Stimulated activated CD8-positive, alpha-beta memory T cell treated with anti-CD3 and anti-CD28 coated beads, Interleukin-7, amount 100 ng/mL, for 48 hours (primary cell): ENCODE measurements around the gene LDLRAP1.

Experiments
- DNase-seq, 2 donors: peaks; one replicate each; pipeline ENCODE4 v3.0.0-alpha.2; 2020; ENCODE audit warnings: low read depth in 1 of 2; ENCODE audit errors: extremely low read depth in 1 of 2

Gene LDLRAP1

DNA sequence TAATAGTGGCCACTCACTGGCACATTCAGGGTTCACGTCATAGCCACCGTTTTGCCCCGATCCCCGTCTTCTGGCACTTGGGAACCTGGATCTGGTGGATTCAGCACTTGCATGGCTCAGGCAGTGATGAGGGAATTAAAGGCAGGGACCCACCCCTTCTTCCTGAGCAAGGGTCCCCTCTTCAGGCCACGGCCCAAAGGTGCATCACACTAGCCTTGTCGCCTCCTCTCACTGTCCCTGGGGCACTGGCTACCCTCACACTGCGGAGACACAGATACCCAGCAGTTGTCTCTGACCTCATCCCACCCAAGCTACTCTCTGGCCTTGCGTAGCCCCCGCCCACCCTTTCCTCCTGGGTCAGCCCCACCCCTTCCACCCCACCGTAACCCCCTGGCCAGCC is 19.9 kb upstream of the LDLRAP1 start:
- no peak for DNase-seq

DNA sequence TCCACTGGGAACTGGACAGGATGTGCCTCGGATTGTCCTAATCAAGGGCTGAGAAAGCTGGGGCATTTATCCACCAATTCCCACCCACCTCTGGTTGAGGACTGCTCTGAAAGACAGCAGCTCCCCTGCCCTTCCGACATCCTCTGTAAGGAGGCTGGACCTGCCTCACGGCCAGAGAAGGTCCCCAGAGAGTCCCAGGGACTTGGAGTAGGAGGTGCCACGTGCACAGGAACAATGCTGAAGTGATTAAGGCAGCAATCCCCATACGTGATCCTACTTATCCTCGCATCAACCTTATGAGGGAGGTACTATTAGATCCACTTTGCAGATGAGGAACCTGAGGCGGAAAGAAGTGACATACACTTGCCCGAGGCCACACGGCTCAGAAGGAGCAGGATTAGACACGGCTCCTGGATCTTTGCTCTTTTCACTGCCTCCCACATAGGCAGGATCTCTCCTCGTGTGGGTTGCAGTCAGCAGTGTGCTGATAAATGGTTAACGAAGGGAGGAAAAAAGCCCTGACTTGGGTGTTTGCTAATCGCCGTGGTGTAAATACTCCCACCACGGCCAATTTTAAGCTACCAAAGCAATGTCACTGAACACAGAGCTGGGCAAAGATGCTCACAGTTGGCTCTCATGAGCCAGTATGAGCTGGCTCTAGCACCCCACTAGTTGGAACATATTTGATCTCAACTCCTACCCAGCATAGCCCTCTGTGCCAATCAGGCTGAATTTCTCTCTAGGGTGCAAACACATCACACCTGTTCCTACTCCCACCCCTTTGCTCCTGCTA is 18.6 kb upstream of the LDLRAP1 start:
- DNase-seq: no peak

DNA sequence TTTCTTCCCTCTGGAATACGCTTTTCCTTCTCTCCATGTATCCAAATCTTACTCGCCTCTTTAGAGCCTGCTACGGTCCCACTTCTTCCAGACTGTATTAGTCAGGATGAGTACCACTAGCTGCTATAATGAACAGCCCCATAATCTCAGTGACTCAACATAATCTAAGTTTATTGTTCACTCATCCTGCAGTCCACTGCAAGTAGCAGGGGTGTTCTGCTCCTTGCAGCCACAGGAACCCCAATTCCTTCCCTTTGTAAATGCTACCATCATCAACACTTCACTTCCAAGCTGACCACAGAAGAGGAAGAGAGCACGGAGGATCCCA is 18.1 kb upstream of the LDLRAP1 start:
- DNase-seq: no peak

DNA sequence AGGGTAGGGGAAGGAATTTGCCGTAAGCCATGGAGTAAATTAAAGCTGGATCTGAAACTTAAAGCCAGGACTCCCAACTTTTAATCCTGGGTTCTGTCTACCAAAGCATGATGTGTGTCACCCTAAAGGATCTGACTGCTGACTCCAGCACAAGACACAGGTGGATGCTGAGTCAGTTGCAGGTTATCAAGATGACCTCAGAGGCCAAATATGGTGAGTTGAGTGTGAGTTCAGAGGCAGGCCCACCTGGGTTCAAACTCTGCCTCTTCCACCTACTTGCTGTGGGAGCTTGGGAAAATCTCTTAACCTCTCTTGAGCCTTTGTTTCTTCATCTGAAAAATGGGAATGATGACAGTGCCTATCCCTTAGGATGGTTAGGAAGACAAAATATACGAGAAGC is 16.7 kb upstream of the LDLRAP1 start:
- no peak for DNase-seq

DNA sequence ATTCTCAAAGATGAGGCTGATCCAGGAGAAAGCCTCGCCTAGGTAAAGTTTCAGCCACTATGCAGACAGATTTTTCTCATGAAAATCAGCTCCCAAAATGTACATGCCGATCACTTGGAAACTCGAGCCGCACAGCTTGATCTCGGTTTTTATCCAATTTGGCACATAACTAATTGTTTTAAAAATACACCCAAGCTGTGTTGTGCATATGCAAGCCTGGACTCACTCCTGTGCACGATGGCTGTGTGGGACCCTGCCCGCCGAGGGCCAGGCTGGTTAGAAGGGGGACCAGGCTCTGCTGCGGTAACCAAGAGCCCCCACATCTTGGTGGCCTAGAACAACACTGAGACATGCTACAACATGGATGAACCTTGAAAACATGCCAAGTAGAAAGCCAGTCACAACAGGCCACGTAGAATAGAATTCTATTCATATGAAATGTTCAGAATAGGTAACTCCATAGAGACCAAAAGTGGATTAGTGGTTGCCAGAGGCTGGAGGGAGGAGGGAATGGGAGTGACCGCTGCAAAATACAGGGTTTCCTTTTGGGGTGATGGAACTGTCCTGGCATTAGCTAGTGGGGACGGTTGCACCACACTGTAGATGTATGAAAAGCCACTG is 16.1 kb upstream of the LDLRAP1 start:
- DNase-seq: no peak

DNA sequence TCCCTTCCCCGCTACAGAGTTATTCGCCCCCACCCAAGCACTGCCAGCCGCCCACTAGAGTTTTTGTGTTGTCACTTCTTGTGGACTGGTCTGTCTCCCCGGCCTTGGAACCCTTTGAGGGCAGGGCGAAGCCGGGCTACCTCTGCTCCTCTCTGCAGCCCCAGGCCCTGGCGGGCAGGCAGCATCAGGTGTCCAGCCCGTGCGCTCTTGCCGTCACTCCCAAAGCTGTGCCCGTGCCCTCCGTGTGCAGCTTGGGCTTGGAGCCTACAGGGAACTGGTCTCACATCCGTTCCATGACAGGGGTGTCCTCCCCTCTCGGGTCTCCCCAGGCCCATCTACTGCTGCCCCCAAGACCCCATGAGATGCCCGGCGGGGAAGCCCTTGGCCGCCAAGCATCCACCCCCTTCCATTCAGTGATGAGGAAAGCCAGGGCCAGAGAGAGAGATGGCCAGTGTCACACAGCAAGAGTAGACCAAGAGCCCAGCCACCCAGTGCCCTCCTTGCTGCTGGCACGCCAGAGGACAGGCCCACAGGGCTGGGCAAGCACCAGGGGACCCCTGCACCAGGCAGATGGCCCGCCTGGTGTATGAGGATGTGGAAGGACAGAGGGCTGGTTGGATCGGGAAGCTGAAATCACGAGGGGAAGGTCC is 15.3 kb upstream of the LDLRAP1 start:
- no peak for DNase-seq

DNA sequence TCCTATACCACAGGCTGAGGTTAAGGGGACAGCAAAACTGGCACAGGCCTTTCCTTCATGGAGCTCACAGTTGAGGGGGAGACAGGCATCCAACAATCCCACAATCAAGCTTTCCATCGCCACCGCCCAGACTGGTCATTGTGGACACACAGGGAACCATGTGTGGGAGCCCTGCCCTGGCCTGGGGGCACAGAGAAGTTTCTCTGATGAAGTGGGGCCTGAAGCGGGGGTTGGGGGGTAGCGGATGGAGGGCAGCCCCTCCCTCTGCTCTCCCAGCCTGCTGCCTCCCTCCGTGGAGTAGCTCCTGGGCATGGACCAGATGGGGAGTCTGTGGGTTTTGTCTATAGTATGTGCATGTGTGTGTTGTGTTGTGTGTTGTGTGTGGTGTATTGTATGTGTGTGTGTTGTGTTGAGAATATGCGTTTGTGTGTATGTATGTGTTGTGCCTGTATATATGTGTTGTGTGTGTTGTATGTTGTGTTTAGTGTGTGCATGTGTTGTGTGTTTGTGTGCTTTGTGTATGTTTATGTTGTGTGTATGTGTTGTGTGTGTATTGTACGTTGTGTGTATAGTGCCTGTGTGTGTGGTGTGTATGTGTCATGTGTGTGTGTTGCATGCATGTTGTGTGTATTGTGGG is 14.4 kb upstream of the LDLRAP1 start:
- DNase-seq: no peak

DNA sequence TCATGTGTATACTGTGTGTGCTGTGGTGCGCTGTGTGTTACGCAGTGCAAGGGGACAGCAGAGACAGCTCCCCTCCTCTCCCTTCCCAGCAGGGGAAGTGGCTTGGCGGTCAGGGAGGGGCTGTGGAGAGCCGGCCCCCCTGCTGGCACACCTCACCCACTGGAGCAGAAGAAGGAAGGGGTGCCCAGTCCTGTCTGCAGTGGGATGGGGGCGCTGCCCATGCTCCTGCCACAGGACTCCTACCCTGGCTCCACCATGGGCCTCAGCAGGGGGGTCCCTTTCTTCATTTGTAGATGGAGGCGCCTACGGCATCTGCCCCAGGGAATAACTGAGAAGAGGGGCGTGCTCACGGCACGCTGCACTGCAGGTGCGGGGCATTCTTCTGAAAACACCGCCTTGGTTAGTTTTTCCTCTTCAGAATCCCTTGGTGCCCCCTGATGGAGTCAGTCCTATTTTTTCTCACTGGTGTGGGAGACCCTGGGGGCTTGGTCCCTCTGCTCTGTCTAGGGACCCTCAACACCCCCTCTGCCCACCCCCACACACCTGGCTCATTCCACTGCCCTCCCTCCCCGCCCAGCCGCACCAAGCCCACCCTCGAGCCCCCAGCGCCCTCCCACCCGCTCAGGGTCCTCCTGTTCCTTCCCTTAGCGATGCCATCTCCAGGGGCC is 13.8 kb upstream of the LDLRAP1 start:
- no peak for DNase-seq

DNA sequence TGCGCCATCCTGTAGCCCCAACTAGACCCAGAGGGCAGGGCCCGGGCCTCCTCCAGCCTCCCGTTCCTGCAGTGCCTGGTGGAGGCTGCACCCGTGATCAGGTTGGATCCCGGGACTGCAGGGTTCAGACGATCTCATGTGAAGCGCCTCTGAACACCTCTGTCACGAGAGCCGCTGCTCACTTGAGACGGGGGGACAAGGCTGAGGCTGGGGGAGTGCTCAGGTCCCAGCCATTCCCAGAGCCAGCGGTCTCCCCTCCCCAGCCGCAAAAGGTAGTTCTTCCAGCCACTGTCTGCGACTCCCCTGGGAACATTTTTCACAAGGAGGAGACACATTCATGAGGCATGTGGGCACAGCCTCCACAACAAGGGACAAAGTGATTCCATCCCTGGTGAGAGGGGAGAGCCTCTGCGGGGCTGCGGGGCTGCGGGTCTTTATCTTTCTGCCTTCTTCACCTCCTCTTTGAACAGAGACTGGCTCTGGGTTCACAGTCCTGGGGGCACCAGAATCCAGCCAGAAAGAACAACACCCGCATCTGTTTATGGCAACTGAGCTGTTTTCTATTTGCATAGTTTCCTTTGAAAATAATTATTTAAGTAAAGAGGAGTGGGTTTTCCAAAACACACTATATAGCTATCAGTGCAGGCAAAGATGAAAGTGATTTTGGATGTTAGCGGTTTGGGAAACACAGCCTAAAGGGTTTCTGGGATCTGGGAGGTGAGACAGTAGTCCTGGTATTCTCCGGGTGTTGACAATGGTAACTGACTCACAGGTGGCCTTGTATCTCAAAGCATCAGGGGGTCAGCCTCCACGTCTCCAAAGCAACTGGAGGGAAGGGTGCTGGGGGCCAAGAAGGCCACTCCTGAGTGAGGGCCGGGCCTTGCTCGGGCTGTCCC is 13.0 kb upstream of the LDLRAP1 start:
- no peak for DNase-seq

DNA sequence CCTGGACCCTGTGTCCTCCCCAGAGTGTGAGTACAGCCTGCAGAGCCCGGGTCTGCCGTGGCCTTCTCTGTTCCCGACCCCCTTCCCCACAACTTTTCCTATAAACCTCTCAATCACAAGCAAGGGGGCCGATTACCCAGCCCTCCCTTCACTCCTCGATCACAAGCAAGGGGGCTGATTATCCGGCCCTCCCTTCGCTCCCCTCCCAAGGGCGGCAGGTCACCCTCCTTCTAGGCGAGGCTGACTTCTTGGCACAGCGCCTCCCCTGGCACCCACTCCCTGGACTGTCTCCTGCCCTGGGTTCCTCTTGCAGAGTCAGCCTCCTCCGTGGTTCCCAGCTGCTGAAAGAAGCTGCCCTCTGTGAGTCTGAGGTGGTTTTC is 12.3 kb upstream of the LDLRAP1 start:
- no peak for DNase-seq

DNA sequence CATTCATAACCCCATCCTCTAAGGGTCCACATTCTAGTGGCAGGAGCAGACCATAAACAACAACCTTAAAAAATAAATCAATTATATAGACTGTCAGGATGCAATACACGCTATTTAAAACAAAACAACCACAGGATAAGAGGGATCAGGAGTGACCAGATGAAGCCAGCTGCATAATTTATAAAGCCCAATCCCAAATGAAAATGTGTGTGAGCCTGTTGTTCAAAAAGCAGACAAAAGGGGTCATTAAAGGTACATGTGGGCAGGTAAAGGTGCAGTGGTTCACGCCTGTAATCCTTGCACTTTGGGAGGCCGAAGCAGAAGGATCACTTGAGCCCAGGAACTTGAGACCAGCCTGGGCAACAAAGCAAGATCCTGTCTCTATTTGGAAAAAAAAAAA is 10.4 kb upstream of the LDLRAP1 start:
- DNase-seq: no peak

DNA sequence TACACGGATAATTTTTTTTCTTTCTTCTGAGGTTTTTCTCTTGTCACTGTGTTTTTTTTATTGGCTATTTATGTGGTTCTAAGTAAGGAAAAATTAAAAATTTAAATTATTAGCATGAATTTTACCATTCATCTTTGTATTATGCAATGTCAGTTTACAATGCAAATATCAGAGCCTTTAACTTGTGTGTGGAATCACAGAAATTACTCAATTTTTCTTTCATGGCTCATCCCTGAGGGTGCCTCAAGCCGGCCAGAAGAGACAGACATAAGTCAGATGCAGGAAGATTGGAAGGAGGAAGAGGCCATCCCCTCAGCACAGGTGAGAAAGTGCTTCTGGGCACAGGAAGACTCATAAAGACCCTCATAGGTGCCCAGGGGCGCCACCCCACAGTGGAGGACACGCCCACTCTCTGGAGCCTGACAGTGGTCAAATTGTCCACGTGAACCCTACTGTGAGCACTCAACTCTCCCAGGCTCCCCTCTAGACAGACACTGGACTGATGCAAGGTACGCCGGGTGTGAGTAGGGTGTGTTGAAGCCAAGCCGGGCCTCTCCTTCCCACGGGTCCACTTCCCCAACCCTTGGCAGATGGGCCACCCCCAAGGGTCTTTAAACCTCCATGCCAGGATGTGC is 9.5 kb upstream of the LDLRAP1 start:
- DNase-seq: no peak

DNA sequence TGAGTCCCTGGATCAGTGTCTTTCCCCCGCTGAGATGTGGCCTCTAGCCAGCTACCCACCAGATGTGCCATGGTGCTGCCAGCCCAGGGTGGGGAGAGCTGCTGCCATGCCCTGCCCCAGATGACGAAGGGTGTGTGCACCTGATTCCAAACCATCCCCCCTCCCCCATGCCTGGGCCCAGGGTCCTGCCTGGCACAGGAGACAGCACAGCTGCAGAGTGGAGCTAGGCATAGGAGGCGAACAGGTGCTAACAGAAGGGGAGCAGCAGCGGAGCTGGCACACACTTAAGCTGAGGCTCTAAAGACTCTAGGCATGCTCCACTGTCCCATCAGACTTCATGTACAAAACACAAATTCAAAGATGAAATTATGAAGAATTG is 9.0 kb upstream of the LDLRAP1 start:
- DNase-seq: no peak

DNA sequence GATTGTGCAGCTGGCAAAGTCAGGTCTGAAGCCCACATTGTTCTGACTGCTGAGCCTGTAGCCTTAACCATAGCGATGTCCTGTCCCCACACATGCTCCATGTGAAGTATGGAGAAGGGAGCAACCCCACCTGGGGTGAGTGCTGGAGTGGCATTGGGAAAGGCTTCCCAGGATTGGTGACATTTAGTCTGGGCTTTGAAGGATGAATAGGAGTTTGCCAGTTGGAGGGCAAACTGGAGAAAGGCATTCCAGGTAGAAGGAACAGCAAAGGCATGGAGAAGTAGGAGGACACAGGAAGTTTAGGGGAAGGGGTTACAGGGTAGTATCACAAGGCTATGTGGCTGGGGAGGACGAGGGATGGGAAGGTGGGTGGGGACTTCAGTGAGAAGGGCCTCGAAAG is 7.3 kb upstream of the LDLRAP1 start:
- no peak for DNase-seq

DNA sequence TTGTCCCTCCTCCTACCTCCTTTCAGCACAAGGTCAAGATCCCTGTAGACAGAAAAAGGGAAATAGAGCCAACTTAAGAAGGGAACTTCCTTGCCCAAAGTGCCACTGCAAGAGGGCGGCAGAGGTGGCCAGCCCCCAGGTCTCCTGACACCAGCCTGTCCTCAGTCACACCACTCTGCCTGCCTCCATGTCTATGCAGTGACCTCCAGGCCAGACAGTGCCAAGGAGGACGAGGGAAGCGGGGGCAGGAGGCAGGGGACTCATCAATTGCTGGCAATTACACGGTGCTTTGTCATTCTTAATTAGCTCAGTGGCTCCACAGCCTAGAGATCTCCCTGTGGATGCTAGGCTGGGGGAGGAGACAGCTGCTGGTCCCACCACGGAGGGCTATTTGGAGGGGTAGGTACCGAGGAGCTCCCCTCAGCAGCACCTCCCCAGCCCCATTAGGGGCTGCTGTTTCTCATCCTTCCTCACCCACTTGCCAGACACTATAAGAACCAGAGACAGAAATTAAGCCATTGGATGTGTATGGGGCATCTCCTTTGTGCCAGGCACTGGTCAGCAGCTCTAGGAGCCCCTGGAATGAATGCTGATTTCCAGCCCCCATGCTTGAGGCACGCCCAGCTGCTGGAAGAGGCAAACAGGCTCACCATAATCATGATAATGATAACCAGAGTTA is 6.1 kb upstream of the LDLRAP1 start:
- no peak for DNase-seq

DNA sequence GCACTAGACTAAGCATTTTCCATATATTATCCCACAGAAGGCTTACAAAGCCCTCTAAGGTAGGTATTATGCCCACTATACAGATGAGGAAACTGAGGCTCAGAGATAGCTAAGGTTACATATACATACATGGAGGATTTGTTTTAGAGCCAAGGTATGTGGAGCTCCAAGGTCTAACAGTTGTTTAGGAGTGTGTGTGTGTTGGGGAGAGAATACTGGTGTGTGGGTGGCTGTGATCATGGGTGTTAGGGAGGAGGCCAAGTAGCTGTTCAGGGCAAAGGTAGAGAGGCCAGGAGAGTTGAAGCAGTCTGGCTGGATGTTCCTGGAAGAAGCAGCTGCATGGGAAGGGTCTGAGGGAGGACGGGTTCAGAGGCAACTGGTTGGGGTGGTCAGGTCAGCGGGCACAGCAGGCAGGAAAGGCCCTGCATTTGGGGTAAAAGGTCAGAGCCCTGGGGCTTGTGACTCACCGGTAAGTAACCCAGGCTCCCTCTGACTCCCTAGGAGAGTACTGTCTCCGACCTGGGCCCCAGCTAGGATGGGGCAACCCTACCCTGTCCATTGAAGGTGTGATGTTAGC is 5.1 kb upstream of the LDLRAP1 start:
- no peak for DNase-seq

DNA sequence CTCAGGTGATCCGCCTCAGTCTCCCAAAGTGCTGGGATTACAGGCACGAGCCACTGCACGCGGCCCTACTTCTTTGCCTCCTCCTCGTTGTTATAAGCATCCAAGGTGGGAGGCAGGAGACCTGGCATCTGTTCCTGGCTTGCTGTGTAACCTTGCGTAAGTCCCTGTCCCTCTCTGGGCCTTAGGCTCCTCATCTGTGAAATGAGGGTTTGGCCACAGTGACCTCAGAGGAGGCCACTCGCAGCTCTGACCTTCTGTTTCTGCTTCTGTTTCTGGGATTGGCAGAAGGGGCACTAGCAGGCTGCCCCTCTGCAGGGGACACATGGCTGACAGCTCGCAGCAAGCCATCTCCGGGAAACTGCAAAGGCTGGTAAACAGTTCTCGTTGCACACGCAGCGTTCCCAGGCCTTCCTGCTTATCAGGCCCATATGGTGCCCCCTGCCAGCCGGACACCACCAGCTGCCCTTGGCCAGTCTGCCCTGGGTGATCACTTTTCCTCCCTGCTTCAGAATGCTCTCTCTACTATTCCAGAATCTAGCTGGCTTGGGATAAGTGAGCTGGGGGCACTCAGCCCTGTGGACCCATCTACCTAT is 2.6 kb upstream of the LDLRAP1 start:
- no peak for DNase-seq

DNA sequence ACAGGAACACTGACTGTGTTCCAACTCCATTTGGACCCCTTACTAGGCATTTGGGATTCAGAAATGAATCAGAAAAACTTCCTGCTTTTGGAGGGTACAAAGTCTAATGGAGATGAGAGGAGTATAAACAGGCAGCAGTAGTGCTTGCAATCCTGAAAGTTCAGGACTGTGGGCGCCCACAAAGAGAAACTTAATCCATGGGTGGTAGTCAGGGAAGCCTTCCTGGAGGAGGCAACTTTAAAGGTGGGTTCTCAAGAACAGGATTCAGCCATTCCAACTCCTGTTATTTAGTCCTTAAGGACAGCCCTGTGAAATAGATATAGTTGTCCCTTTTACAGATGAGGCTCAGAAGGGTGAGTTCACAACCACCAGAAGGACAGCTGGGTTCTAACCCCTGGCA is 2.0 kb upstream of the LDLRAP1 start:
- DNase-seq: no peak
